CD4-positive, alpha-beta T cell (primary cell): ENCODE data around the gene TOP2B. TPM values are rescaled to one million over a fixed set of nuclear protein-coding genes. Genes with fewer than 3 reads are reported as not detected.

ENCODE experiments used
- ATAC-seq: fragments of 200-7000 bp; cut with Tn5 transposase; one replicate; pipeline ENCODE4 v1.10.0; 2022; ENCODE audit warnings: mild to moderate bottlenecking; ENCODE audit not compliant: poor library complexity
- CTCF ChIA-PET: fragments of 350-600 bp; sonication (Branson Sonifier 250); formaldehyde crosslinking; loops from one replicate; lab custom pipeline; 2021; ENCODE audit warnings: antibody characterized with exemption, inconsistent platforms; lab: Charles Lee
- POLR2A ChIA-PET: fragments of 350-600 bp; sonication (Branson Sonifier 250); formaldehyde crosslinking; loops from one replicate; lab custom pipeline; 2021; ENCODE audit warnings: antibody characterized with exemption, inconsistent platforms; lab: Charles Lee
- DNase-seq, 14 experiments: peaks; one replicate each; pipeline ENCODE4 v3.0.0-alpha.2; 2013 to 2020; ENCODE audit warnings: mixed read lengths in 2 of 14
- H3K27ac ChIP-seq, 2 donors: one replicate each; pipeline versions ENCODE4 v1.5.1 to v1.7.0; 2013; ENCODE audit warnings: low read length in 2 of 2, low read depth in 1 of 2, mild to moderate bottlenecking in 1 of 2
- H3K27me3 ChIP-seq, 2 experiments: 1 replicate in 1 of 2; 2 replicates in 1 of 2; pipeline versions ENCODE4 v1.6.1 to v1.7.0; 2013; ENCODE audit warnings: low read length in 2 of 2, control low read depth in 1 of 2, mild to moderate bottlenecking in 1 of 2, moderate library complexity in 1 of 2; ENCODE audit not compliant: insufficient read depth in 2 of 2, control insufficient read depth in 1 of 2
- H3K36me3 ChIP-seq: one replicate; pipeline ENCODE4 v1.6.1; 2013; ENCODE audit warnings: low read length, control low read depth; ENCODE audit not compliant: insufficient read depth
- H3K4me1 ChIP-seq: one replicate; pipeline ENCODE4 v1.6.1; 2013; ENCODE audit warnings: low read length, control low read depth; ENCODE audit not compliant: insufficient read depth
- H3K4me3 ChIP-seq: one replicate; pipeline ENCODE4 v1.5.1; 2013; ENCODE audit warnings: mild to moderate bottlenecking, low read length, moderate library complexity
- H3K9me3 ChIP-seq, 2 experiments: 1 replicate in 1 of 2; 2 replicates in 1 of 2; pipeline versions ENCODE4 v1.6.1 to v1.7.0; 2013; ENCODE audit warnings: low read length in 2 of 2, mild to moderate bottlenecking in 2 of 2, control low read depth in 1 of 2, moderate library complexity in 1 of 2; ENCODE audit not compliant: control insufficient read depth in 1 of 2, insufficient read depth in 1 of 2
- H3K27ac Mint-ChIP-seq: one replicate; pipeline ENCODE4 v1.8.0; 2020; ENCODE audit warnings: mixed read lengths
- H3K27me3 Mint-ChIP-seq: one replicate; pipeline ENCODE4 v1.8.0; 2021; ENCODE audit warnings: mixed read lengths
- H3K36me3 Mint-ChIP-seq: one replicate; pipeline ENCODE4 v1.8.0; 2021; ENCODE audit warnings: low read depth, mixed read lengths
- H3K4me1 Mint-ChIP-seq: one replicate; pipeline ENCODE4 v1.8.0; 2021; ENCODE audit warnings: low read depth, mixed read lengths
- H3K4me3 Mint-ChIP-seq: one replicate; pipeline ENCODE4 v1.8.0; 2020; ENCODE audit warnings: mild to moderate bottlenecking, mixed read lengths
- H3K9me3 Mint-ChIP-seq: one replicate; pipeline ENCODE4 v1.8.0; 2020; ENCODE audit warnings: mixed read lengths
- CTCF ChIP-seq: fragments of 200-600 bp; IDR thresholded peaks from one replicate; pipeline ENCODE4 v1.8.0; 2022; ENCODE audit warnings: antibody characterized with exemption, mild to moderate bottlenecking
- intact Hi-C, 2 experiments: fragments of 100-400 bp; cut with DNase I in 1 of 2; cut with micrococcal nuclease in 1 of 2; formaldehyde crosslinking; loops; one replicate each; pipeline versions ENCODE4 v1.15.1 to v1.9.0; 2023 to 2025; cut with DNase I, micrococcal nuclease
- microRNA-seq: library from miRNA; unstranded; fragments of <30 nt; microRNA quantifications from one replicate; pipeline ENCODE4 v1.2.0, GENCODE V29; 2021; ENCODE audit warnings: borderline microRNAs expressed, borderline replicate concordance
- total RNA-seq, 174 experiments: library from RNA in 2 of 174; stranded (reverse) in 2 of 174; gene quantifications; one replicate each; pipeline ENCODE4 v1.2.3 and lab custom pipeline; 2021 to 2026

The TOP2B gene
- total RNA-seq, 2 experiments from 2014 or later: 79.7 to 80.4 TPM

DNA sequence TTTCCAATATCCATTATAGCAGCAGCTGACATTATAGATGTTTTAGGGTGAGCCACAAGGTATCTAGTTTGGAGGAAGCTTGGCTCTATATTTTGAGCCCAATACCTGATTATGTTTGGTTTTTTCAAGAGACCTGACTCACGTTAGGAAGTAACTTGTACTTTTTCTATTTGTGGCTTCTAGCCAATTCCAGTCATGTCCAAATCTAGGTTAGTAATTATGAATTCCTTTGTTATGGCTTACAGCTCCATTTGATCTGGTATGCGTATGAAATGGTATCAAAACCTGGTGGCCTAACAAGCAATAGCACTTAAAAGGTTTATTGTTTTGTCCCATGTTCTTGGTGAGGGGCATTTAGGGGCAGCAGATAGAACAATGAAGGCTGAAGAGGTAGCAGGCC lies 115.9 kb downstream of the TOP2B start:
- intact Hi-C loops: no loop called here
- CTCF ChIA-PET: no interaction called here
- no peak for TF ChIP-seq CTCF

DNA sequence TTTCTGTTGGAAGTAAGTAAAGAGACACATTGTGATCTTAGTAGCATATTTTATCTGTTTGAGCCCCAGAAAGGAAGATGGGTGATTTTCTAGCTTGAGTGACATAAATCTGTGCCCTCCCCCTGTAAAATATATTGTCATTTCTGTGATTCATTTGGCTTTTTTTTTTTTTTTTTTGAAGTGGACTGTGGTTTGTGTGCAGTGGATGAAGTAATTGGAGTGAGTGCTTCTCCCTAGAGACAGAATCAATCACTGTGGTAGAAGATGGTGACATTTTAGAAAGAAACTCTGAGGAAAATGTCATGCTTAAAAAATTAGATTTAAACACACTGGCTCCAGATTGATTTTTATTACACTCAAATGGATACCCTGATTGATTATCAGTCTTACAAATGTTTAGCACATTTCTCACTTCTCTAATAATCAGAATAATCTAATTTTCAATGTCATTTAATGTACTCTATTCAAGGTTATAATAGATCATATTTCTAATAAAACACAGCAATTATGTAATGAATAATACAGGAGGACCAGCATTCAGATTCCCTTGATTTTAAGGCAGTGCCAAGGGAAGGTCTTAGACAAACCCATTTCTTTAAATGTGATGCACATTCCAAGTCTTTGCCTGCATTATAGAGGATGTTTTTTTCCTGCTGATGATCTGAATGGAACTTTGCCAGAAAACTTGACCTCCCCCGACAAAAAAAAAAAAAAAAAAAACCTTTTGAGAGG lies 116.6 kb downstream of the TOP2B start:
- DNase-seq (no peak), ATAC-seq (no peak)
- Mint-ChIP-seq H3K9me3 (no peaks in the 10 kb centered on the region), H3K4me1 (no peaks in the 10 kb centered on the region), H3K27ac (no peak overlapping the region), H3K36me3 (no peaks in the 10 kb centered on the region), H3K27me3 (peaks cover 5% of the 10 kb centered on the region), H3K4me3 (no peak overlapping the region)
- Histone ChIP-seq H3K36me3 (no peaks in the 10 kb centered on the region), H3K27ac (no peak overlapping the region), H3K9me3 (no peaks in the 10 kb centered on the region), H3K4me1 (no peaks in the 10 kb centered on the region), H3K27me3 (no peaks in the 10 kb centered on the region), H3K4me3 (no peak overlapping the region)
- no peak for TF ChIP-seq CTCF
- CTCF ChIA-PET: no interaction called here
- POLR2A ChIA-PET: no interaction called here
- intact Hi-C loops: no loop called here

More for the DNA sequence above, 115.9 kb downstream of the TOP2B start:
- POLR2A ChIA-PET: no interaction called here
- no peaks in the 10 kb centered on the region for H3K36me3 ChIP-seq
- no peaks in the 10 kb centered on the region for H3K9me3 Mint-ChIP-seq
- no peaks in the 10 kb centered on the region for H3K27me3 ChIP-seq
- no peak for DNase-seq
- H3K9me3 ChIP-seq: no peaks in the 10 kb centered on the region
- no peaks in the 10 kb centered on the region for H3K27me3 Mint-ChIP-seq
- H3K36me3 Mint-ChIP-seq: no peaks in the 10 kb centered on the region
- H3K4me1 Mint-ChIP-seq: no peaks in the 10 kb centered on the region
- no peak overlapping the region for H3K4me3 ChIP-seq
- ATAC-seq: no peak
- no peaks in the 10 kb centered on the region for H3K4me1 ChIP-seq
- H3K27ac ChIP-seq: no peak overlapping the region
- no peak overlapping the region for H3K27ac Mint-ChIP-seq
- H3K4me3 Mint-ChIP-seq: no peak overlapping the region

Small RNAs within 50 kb of the gene (microRNA-seq; reads per million reads assigned to microRNA genes)
- gene MIR4442: 1.0 reads per million

Other genes with a start within 250 kb of the TOP2B start
- not detected for gene RARB, start 236.6 kb downstream of the TOP2B start, total RNA-seq
- gene NGLY1, start 118.5 kb upstream of the TOP2B start, total RNA-seq: 10 to 100 TPM; 46.0 to 46.2 TPM
- 1 to 10 TPM; 6.2 to 7.9 TPM for gene OXSM, start 125.2 kb upstream of the TOP2B start, total RNA-seq